Measurements from ENCODE around the gene KRT25.

GRCh38 chr17:40777971-40778370 is 22.8 kb upstream of the KRT25 start:
- TF ChIP-seq CTCF (IDR thresholded peaks at IDR 0.05) (no peak), POLR2AphosphoS5 (IDR thresholded peaks at IDR 0.05) (no peak), POLR2A (IDR thresholded peaks at IDR 0.05) (no peak)

Data from transverse colon (tissue), 4 donors.